Measurements from ENCODE around the gene ZSCAN1. TPM values are rescaled to one million over a fixed set of nuclear protein-coding genes. Genes with fewer than 3 reads are reported as not detected.

Gene ZSCAN1
- polyA plus RNA-seq, 4 donors = 2.5 to 7.9 (median 5.8) TPM

DNA sequence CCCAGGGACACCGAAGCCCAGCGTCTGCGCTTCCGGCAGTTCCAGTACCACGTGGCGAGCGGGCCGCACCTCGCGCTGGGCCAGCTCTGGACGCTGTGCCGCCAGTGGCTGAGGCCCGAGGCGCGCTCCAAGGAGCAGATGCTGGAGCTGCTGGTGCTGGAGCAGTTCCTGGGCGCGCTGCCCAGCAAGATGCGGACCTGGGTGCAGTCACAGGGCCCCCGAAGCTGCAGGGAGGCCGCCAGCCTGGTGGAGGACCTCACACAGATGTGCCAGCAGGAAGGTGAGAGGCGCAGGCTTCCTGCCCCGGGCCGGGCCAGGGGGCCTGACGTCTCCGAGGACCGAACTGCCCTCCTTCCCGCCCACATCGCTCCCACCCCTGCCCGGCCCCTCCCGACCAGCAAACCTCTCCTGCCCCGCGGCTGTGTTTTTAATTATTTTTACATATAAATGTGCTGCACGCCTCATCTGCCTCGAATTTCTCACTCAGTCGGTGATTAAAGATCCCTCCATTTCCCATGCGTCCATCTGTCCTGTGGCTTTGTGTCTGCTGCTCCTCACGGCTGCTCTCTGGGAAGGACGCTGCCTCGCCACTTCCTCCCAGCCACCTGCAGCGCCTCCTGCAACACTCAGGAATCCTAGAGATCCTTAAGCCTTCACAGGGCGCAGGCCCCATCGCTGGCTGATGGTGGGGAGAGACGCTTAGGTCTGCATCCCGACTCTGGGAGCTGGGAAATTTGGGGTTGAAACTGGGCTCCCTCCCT, 4.3 kb downstream of the ZSCAN1 start:
- no peak for DNase-seq (ENCODE audit: low read depth in 4 of 4, low spot score in 2 of 4)

DNA sequence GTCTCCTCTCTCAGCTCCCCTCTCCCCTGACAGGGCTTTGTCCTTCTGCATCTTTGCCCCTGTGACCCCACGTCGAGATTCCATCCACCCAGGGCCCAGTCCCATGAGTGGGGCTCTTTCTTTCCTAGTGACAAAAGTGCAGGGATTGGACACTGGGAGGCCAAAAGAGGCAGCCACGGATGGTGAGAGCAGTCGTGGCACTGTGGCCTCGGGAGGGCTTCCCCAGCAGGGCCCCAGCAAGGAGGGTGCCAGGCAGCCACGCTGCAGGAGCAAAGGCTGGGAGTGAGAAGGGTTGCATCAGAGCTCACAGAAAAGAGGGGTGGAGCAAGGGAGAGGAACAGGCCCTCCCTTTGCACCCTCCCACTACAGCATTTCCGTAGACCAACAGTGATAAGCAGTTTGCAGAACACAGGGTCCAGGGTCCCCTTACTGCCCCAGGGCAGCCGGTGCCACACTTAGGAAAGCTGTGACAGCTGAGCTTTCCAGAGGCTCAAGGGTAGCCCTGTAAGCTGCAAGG, 4.9 kb downstream of the ZSCAN1 start:
- DNase-seq (ENCODE audit: low read depth in 4 of 4, low spot score in 2 of 4) = no peak

DNA sequence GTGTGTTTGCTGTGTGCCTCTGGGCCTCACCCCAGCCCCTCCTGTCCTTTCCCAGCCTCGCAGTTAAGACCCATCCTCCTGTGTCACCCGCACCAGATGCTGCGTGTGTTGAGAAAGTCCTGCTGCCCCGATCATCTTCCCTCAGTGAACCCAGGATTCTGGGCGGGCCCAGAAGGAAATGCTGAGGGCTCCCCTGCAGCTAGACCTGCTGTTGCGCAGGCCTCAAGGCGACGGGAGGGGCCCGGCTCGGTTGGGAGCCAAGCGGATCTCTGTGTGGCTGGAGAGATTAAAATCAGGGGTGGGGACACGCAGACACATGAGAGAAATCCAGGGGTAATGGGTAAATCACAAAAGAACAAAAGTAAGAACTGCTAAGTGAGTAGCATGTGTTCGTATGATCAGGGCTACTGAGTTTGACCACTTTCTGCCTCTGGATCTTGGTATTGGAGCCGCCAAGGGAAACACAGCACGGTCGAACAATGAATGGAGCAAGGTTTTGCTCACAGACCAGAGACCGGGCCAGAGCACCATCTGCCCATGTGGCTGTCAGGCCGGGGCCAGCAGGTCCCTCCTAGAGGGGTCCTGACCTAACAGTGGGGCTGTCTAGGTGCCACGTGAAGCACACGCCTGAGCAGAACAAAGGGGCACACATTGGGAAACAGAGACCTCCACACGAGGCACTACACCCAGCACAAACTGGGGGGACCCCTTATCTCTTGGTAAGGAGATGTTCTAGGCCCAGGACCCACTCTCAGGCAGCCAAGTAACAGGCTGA, 7.1 kb downstream of the ZSCAN1 start:
- DNase-seq (ENCODE audit: low read depth in 4 of 4, low spot score in 2 of 4) = no peak

DNA sequence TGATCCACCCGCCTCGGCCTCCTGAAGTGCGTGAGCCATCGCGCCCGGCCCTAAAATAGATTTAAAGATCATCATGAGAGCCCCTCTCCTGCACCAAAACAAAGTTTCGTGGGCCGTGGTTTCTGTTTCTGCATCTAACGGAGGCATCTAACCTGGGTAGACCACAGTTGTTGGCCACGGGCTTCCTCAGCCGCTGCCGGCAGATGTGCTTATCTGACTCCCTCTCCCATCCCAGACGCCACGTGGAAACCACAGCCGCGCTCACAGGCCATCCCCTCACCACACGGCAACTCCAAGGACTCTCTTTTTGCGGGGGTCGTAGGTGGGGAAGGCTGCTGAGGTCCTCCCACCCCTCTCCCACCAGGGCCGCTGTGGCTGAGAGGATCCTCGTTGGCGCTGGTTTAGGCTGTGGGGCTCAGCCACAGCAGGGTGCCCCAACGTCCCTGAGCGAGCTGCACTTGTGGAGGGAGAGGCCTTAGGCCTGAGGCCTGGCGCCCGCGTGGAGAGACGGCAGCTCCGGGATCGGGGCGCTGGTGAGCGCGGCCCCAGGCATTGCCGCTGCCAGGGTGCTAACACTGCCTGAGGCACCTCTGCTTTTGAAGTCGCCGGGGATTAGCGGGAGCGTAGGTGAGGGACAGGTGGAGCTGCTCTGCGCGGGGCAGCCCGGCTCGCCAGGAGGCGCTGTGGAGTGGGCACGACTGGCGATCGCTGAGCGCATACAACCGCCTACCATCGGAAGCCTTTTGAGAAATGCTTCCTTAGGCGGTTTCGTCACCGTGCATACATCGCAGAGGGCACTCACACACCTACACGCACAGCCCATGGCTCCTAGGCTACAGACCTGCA, 8.9 kb downstream of the ZSCAN1 start:
- DNase-seq (ENCODE audit: low read depth in 4 of 4, low spot score in 2 of 4) = no peak

DNA sequence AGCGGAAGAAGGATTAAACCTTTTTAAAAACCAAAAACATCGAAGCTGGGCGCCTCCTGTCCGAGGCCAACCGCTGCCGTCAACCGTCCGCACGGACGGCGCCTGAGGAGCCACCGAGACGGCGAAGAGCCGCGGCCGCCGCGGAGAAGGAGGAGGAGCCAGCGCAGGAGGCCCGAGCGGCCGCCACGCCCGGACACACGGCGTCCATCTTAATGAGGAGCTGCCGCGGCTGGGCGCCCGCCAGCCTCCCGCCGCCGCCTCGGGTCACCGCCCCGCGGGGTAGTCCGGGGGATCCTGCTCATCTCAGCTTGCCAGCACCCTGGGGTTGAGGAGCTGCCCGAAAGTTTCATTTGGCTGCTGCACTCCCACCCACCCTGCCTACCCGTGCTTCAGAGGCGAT, 10.6 kb downstream of the ZSCAN1 start:
- DNase-seq (ENCODE audit: low read depth in 4 of 4, low spot score in 2 of 4) = no peak

DNA sequence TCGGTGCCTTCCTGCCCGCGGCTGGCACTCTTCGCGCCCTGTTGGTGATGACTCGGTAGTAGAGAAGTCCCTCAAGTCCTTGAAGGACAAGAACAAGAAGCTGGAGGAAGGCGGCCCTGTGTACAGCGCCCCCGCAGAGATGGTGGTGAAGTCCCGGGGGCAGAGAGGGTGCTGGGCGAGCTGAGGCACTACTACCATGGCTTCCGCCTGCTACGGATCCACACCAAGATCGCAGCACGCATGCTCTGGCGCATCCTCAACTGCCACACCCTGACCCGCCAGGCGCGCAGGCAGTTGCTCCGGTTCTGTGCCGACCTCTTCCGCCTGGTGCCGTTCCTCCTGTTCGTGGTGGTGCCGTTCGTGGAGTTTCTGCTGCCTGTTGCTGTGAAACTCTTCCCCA, 11.1 kb downstream of the ZSCAN1 start:
- no peak for DNase-seq (ENCODE audit: low read depth in 4 of 4, low spot score in 2 of 4)

DNA sequence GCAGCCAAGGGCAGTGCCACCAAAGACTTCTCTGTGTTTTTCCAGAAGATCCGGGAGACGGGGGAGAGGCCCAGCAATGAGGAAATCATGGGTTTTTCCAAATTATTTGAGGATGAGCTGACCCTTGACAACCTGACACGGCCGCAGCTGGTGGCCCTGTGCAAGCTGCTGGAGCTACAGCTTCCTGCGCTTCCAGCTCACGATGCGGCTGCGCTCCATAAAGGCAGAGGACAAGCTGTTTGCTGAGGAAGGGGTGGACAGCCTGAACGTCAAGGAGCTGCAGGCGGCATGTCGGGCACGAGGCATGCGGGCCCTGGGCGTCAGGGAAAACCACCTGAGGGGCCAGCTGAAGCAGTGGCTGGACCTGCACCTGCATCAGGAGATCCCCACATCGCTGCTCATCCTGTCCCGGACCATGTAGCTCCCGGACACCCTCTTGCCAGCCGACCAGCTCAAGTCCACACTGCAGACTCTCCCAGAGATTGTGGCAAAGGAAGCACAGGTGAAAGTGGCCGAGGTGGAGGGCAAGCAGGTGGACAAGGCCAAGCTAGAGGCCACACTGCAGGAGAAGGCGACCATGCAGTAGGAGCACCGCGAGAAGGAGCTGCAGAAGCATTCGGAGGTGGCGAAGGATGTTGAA, 11.7 kb downstream of the ZSCAN1 start:
- no peak for DNase-seq (ENCODE audit: low read depth in 4 of 4, low spot score in 2 of 4)

DNA sequence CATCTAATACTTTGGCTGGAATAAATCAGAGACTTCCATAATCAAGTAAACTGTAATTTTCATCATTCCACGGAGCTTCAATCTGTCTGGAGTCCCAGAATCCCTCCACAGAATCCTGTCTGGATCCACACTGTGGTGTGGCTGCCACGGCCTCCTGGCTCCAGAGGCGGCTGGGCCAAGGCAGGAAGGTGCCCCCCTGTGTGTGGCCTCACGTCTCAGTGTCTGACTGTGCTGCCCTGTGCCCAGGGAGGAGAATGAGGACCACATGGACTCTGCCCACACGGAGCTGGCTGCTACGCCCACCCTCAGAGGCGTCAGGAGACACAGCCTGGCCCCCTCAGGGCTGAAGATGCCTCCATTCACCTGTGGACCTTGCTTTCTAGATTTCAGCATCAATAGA, 13.0 kb downstream of the ZSCAN1 start:
- DNase-seq (ENCODE audit: low read depth in 4 of 4, low spot score in 2 of 4) = no peak

DNA sequence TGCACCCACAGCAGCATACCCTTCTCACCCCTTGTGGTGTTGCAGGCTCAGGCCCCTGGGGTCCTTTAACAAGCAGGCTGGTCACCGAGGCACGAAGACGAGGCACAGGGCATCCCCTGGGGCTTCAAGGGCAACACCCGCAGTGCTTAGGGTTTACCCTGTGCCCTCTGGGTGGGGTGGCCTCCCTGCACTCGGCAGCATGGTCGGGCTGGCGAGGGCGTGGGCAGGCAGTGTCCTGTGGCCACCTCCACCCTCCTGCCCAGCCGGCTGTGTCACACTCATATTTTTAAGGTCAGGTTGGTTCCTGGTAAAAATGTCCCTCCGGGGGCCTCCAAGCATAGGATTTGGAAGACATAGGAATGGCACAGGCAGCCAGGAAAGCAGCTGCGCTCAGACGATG, 13.8 kb downstream of the ZSCAN1 start:
- DNase-seq (ENCODE audit: low read depth in 4 of 4, low spot score in 2 of 4) = no peak

DNA sequence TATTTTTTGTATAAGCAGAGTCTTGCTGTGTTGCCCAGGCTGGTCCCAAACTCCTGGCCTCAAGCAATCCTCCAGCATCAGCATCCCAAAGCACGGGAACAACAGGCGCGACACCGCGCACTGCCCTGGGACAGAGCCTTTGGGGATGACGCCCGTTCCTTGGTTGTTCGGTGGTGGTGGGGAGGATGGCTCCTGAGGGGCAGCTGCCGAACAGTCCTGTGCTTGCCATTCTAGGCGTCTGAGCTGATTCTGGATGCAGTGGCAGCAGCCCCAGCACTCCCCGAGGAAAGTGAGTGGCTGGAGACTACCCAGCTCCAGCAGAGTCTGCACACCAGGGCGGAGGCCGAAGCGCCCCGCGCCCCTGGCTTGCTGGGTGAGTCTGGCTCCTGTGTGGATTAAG, 18.4 kb downstream of the ZSCAN1 start:
- no peak for DNase-seq (ENCODE audit: low read depth in 4 of 4, low spot score in 2 of 4)

DNA sequence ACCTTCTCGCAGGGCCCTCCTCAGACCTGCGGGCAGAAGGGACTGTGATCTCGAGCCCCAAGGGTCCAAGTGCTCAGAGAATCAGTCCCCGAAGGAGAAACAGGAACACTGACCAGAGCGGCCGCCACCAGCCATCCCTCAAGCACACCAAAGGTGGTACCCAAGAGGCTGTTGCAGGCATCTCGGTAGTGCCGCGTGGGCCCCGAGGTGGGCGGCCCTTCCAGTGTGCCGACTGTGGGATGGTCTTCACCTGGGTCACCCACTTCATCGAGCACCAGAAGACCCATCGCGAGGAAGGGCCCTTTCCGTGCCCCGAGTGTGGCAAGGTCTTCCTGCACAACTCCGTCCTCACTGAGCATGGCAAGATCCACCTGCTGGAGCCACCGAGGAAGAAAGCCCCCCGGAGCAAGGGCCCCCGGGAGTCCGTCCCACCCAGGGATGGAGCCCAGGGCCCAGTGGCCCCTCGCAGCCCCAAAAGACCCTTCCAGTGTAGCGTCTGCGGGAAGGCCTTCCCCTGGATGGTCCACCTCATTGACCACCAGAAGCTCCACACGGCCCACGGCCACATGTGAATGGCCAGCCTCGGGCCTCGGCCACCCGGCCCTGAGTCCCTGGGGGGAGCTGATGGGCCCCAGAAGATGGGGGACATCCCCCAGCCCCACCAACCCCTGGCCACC, 19.8 kb downstream of the ZSCAN1 start:
- DNase-seq (ENCODE audit: low read depth in 4 of 4, low spot score in 2 of 4) = no peak

DNA sequence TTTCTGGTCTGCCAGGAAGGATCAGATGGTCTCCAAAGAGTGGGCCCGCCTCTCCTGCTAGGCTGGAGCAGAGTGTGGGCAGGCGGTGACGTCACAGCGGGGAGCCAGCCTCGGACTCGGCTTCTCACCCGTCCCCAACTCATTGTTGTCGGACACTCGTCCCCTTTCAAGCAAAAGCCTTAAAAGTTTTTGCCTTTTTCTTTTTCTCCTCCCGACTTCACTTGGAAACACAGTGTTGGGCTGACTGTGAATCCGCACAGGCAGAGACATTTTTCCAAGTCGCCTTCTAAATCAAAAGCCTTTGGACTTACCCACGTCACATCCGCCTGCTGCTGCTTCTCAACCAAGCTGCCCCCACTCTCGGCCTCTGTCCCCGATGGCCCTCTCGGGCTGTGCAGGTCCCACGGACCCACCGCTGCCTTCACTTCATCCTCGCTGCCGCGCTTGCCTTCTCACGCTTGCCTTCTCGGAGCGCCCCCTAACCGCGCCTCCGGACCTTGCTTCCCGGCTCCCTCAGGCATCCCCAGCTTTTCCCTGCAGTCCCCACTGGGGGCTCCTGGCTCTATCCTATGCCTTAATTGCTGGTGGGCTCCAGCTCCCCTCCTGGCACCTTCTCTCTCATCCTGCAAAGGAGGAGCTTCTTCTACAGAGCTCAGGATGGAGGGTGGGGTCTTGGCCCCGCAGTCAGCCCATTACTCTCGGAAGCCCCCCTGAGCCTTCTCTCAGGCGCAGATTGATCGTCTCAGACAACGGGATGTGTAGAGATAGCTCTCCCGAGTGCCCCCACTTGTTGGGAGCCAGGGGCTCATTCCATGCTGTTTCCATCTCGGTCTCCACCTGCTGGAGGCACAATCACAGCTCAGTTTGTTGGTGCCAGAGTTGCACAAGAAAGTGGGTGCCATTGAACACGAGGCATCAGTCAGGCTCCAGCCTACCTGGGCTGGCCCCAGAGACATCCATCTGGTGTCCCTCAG, 21.4 kb downstream of the ZSCAN1 start:
- peak in 1 of 4 donors; percentile 56 for DNase-seq (ENCODE audit: low read depth in 4 of 4, low spot score in 2 of 4)

DNA sequence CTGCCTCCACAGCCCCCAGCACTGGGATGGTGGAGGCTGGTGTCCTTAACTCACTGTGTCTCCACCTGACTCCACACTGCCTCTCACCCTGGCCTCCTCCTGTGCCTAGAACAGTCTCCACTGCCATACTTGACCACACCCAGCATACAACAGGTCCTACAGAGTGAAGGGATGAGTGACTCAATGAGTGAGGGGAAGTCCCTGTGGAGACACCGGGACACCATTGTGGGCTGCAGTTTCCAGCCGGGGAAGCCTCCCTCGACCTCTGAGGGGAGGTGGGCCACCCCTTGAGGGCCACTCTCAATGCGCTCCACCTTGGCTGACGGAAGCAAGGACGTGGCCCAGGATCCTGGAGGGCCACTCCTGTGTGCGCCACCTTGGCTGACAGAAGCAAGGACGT, 22.4 kb downstream of the ZSCAN1 start:
- DNase-seq (ENCODE audit: low read depth in 4 of 4, low spot score in 2 of 4) = no peak

DNA sequence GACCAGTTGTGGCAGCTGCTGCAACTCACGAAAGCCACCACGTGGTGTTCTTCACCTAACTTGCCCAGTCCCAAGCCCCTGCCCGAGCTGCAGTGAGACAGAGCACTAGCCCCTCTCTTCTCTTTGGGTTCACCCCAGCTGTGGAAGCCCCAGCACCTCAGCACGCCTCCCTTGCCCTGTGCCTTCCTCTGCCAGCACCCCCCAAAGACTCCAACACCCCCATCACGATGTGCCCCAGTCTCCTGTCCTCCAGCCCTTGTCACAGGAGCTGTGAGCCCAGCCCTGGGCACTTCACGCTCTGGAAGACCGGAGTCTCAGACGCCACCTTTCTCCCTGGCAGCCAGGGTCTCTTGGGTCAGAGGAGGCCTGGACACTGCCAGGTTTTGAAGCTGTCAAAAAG, 23.0 kb downstream of the ZSCAN1 start:
- no peak for DNase-seq (ENCODE audit: low read depth in 4 of 4, low spot score in 2 of 4)

DNA sequence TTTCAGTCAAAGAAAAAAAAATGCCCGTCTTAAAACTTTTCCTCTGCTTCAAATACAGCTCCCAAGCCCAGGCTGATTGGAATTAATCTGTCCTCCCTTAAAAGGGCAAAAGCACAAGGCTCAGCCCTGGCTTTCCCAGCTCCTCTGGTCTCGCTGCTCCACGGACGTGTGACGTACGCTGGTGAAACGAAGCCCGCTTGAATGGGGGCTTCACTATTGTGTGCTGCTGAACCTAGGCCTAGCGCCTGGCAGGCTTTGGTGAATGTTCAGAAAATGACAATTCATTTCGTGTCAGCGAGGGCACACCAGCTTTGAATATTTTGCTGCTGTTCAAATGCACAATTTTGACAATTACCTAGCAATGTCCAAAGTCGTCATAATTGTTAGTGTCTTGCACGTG, 24.6 kb downstream of the ZSCAN1 start:
- no peak for DNase-seq (ENCODE audit: low read depth in 4 of 4, low spot score in 2 of 4)

DNA sequence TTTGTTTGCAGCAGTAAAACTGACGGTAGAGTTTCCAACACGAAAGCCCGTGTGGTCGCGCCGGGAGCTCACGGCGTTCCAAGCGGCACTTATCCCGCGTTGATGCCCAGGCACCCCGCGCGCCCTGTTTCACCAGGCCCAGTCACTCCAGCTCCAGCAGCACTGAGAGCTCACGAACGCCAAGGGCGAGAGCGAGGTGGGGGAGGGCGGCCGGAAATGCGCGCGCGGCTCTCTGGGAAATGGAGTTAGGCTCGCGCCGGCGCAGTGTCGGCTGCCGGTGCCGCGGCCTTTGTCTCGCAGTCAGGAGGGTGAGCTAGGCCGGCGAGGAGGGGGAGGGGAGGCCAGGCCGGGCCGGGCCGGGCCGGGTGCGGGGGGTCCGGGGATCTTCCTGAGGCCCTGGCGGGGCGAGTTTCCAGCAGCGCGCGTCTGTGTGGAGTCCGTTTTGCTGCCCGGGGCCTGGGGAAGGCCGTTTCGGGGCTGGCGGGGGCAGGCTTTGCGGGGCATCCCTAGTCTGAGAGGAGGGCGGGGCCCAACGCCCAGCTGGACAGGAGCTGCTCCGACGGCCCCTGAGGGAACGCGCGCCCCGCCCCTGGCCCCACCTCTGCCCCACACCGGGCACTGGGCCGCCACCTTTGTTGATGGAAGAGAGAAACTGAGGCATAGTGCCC, 25.3 kb downstream of the ZSCAN1 start, which contains the start of gene ZNF135:
ZNF135 (plus strand) TSS at position 280 of the 668 bp plus-strand sequence. CDS start 721 bp downstream, outside the sequence.
- DNase-seq (ENCODE audit: low read depth in 4 of 4, low spot score in 2 of 4) = peak; percentile 59 to 87 (median 76)

DNA sequence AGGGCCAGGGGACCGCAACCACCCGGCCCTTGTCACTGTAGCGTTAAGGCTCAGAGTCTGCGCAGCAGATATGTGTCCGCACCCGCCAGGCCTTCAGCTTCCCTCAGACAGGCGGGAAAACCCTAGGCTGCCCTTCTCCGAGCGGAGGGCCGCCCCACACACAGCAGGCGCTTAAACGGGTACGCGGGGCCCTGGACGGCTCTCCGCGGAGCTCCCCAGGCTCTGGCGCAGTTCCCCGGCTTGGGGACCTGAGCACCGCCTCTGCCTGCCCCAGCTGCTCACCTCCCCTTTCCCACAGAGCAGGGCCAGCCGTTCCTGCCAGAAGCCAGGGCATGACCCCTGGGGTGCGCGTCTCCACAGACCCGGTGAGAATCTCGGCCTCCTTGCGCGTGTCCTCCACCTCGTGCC, 25.9 kb downstream of the ZSCAN1 start:
- DNase-seq (ENCODE audit: low read depth in 4 of 4, low spot score in 2 of 4) = no peak

DNA sequence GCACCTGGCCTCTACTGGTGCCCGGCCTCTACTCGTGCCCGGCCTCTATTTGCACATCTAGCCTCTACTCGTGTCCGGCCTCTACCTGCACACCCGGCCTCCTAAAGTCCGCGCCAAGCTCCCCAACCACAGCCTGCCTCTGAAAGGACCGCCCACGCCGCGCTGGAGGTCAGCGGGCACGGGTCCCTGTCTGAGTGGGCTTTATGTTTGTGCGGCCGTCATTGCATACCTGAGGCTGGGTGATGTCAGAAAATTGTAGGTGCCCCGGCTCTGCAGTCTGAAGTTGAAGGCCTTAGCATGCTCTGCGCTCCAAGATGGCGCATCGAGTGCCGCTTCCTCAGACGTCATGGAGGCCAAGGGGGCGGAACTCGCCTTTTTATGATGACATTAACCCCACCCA, 26.4 kb downstream of the ZSCAN1 start:
- no peak for DNase-seq (ENCODE audit: low read depth in 4 of 4, low spot score in 2 of 4)

Measured in left renal cortex interstitium (tissue), 4 donors.